Lung (tissue), 12 donors: Measurements from ENCODE around the gene CHMP5. TPM values are rescaled to one million over a fixed set of nuclear protein-coding genes. Genes with fewer than 3 reads are reported as not detected.

Source experiments
- ATAC-seq: fragments of 200-7000 bp; cut with Tn5 transposase; one replicate; pipeline ENCODE4 v1.9.1; 2020; ENCODE audit warnings: moderate number of reproducible peaks; ENCODE audit not compliant: insufficient read depth, low FRiP score
- DNase-seq, 3 donors: peaks; one replicate each; pipeline ENCODE4 v3.0.0-alpha.2; 2013 to 2017
- H3K27ac ChIP-seq, 2 donors: one replicate each; pipeline ENCODE4 v1.5.1; 2013; ENCODE audit warnings: mild to moderate bottlenecking in 2 of 2, moderate library complexity in 2 of 2, control low read depth in 1 of 2, inconsistent platforms in 1 of 2, low read depth in 1 of 2, low read length in 1 of 2
- H3K27me3 ChIP-seq, 3 donors: one replicate each; pipeline ENCODE4 v1.5.1; 2013; ENCODE audit warnings: low read length in 2 of 3; ENCODE audit not compliant: control insufficient read depth in 3 of 3, insufficient read depth in 3 of 3
- H3K36me3 ChIP-seq, 4 donors: one replicate each; pipeline ENCODE4 v1.5.1; 2013; ENCODE audit warnings: low read length in 4 of 4, mild to moderate bottlenecking in 1 of 4, moderate library complexity in 1 of 4; ENCODE audit not compliant: control insufficient read depth in 4 of 4, insufficient read depth in 4 of 4
- H3K4me1 ChIP-seq, 5 donors: one replicate each; pipeline ENCODE4 v1.5.1; 2013; ENCODE audit warnings: low read length in 5 of 5, mild to moderate bottlenecking in 2 of 5, moderate library complexity in 1 of 5; ENCODE audit not compliant: control insufficient read depth in 5 of 5, insufficient read depth in 5 of 5
- H3K4me3 ChIP-seq: one replicate; pipeline ENCODE4 v1.5.1; 2013; ENCODE audit warnings: mild to moderate bottlenecking, control low read depth, moderate library complexity
- H3K9ac ChIP-seq, 2 donors: one replicate each; pipeline ENCODE4 v1.5.1; 2013; ENCODE audit warnings: low read length in 2 of 2, control low read depth in 1 of 2; ENCODE audit not compliant: insufficient read depth in 1 of 2
- H3K9me3 ChIP-seq, 4 donors: one replicate each; pipeline ENCODE4 v1.5.1; 2013; ENCODE audit warnings: low read length in 3 of 4, mild to moderate bottlenecking in 1 of 4, moderate library complexity in 1 of 4; ENCODE audit not compliant: control insufficient read depth in 4 of 4, insufficient read depth in 3 of 4
- WGBS, 2 donors: extraction: QIAGEN DNeasy Blood & Tissue Kit; methylation state at CpG; one replicate each; pipeline ENCODE4 v1.1.7; 2013; 5-methylcytosine and 5-hydroxymethylcytosine counted together
- polyA plus RNA-seq, 2 donors: library from polyadenylated mRNA; stranded (reverse); fragments of 200-250 nt; gene quantifications; one replicate each; pipeline ENCODE4 v1.2.1, GENCODE V29; 2013
- total RNA-seq, 2 donors: library from RNA; depleted of rRNA in 1 of 2; stranded (reverse); fragments of >200 nt in 1 of 2; gene quantifications; one replicate each; pipeline ENCODE4 v1.2.1, GENCODE V29; 2014 to 2021
- TF ChIP-seq, protein P1 (sequence below): IDR thresholded peaks from 2 replicates; pipeline ENCODE4 v1.5.1; 2012; ENCODE audit warnings: mild to moderate bottlenecking; ENCODE audit errors: control extremely low read depth, extremely low read depth
- donor health status: control.
- donor health status: control.
- donor health status: Bipolar disorder and iron deficiency.
- donor health status: healthy.
- donor health status: DM: yes; HTN: yes; CAD: no.

CHMP5 gene
- total and polyA plus RNA-seq, 4 donors, result 52.3 to 87.5 (median 62.2) TPM

DNA sequence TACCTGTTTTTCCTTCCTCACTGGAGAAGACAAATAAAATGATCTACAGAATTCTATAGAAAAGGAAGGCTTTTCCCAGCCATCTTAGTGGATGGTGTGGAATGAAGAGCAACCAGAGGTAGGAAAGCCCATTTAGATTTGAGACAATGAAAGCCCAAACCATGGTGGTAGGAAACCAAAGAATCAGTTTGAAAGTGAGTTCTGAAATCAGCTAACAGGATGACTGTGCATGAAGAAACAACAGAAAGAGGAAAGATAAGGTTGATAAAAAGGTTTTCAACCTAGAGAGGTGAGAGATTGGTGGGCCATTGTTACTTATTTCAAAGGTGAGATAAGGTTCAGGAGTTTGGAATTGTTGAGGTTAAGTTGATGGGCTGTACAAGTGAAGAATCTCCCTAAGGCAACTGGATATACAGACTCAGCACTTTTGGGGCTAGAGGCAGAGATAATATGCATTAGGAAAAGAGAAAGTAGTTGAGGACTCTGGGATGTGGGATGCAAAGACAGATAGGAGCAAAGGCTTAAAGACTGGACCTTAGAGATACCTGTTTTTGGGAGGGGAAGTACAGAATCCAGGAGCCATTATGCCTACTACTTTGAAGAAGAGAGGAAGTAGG is 2.4 kb downstream of the CHMP5 start:
- Histone ChIP-seq H3K4me1 (peaks cover 4 to 18% (median 7%) of the 10 kb centered on the region in 5 donors), H3K4me3 (no peak overlapping the region), H3K9me3 (no peaks in the 10 kb centered on the region), H3K27ac (no peak overlapping the region), H3K36me3 (peaks cover 11 to 41% (median 18%) of the 10 kb centered on the region in 4 donors), H3K27me3 (no peaks in the 10 kb centered on the region), H3K9ac (no peak overlapping the region)
- DNase-seq (no peak), ATAC-seq (no peak)
- TF ChIP-seq, protein P1, sequence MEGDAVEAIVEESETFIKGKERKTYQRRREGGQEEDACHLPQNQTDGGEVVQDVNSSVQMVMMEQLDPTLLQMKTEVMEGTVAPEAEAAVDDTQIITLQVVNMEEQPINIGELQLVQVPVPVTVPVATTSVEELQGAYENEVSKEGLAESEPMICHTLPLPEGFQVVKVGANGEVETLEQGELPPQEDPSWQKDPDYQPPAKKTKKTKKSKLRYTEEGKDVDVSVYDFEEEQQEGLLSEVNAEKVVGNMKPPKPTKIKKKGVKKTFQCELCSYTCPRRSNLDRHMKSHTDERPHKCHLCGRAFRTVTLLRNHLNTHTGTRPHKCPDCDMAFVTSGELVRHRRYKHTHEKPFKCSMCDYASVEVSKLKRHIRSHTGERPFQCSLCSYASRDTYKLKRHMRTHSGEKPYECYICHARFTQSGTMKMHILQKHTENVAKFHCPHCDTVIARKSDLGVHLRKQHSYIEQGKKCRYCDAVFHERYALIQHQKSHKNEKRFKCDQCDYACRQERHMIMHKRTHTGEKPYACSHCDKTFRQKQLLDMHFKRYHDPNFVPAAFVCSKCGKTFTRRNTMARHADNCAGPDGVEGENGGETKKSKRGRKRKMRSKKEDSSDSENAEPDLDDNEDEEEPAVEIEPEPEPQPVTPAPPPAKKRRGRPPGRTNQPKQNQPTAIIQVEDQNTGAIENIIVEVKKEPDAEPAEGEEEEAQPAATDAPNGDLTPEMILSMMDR, result no peak

DNA sequence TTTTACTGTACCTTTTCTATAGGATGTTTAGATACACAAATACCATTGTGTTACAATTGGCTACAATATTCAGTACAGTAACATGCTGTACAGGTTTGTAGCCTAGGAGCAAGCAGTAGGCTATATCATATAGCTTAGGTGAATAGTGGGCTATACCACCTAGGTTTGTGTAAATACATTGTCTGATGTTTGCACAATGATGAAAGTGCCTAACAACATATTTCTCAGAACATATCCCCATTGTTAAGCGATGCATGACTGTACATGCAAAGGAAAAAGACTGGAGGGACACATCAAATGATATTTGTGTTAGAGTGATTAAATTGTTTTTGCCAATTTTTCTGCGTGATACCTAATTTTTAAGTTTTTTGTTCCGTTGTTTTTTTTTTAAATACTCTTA is 5.3 kb downstream of the CHMP5 start:
- Histone ChIP-seq H3K27ac (no peak overlapping the region), H3K36me3 (peaks cover 18 to 42% (median 21%) of the 10 kb centered on the region in 4 donors)
- WGBS, 2 donors, result 93 to 94% methylated on average over 3 of the region's 3 CpGs

DNA sequence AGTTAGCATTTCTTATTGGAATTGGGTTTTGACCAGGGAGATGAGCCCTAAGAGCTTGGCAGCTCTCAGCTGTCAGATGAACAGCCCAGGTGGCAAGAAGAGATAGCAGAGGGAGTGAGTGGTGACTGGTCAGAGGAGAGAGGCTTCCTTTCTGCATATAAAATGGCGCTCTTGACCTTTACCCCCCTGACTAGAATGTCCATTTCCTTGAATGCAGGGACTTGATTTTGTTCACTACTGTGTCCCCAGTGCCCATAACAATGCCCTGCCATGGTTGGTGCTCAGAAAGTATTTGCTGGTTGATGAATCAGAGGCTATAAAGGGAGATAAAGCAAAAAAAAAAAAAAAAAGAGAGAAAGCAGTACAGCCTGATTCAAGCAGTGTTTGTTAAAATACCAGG is 7.2 kb downstream of the CHMP5 start:
- ATAC-seq (no peak), DNase-seq (no peak)
- Histone ChIP-seq H3K36me3 (peaks cover 22 to 45% (median 28%) of the 10 kb centered on the region in 4 donors), H3K4me3 (no peak overlapping the region), H3K9ac (no peak overlapping the region), H3K4me1 (no peaks in the 10 kb centered on the region), H3K27ac (no peak overlapping the region), H3K27me3 (no peaks in the 10 kb centered on the region), H3K9me3 (no peaks in the 10 kb centered on the region)
- TF ChIP-seq, protein P1, result no peak
- 90 to 100% methylated on average over 1 of the region's 1 CpG for WGBS, 2 donors

More for the DNA sequence above, 5.3 kb downstream of the CHMP5 start:
- TF ChIP-seq, protein P1, result no peak
- Histone ChIP-seq H3K9ac (no peak overlapping the region), H3K4me3 (no peak overlapping the region), H3K9me3 (no peaks in the 10 kb centered on the region), H3K27me3 (no peaks in the 10 kb centered on the region), H3K4me1 (peaks cover 0 to 9% (median 7%) of the 10 kb centered on the region in 5 donors)
- ATAC-seq (no peak), DNase-seq (no peak)
